GM21390 (cell line): ENCODE data around the gene PLB1.

Source experiments
- ATAC-seq: cut with Tn5 transposase; IDR thresholded peaks from one replicate; pipeline ENCODE4 v1.9.1; 2021; ENCODE audit not compliant: unreplicated experiment

PLB1 gene

DNA sequence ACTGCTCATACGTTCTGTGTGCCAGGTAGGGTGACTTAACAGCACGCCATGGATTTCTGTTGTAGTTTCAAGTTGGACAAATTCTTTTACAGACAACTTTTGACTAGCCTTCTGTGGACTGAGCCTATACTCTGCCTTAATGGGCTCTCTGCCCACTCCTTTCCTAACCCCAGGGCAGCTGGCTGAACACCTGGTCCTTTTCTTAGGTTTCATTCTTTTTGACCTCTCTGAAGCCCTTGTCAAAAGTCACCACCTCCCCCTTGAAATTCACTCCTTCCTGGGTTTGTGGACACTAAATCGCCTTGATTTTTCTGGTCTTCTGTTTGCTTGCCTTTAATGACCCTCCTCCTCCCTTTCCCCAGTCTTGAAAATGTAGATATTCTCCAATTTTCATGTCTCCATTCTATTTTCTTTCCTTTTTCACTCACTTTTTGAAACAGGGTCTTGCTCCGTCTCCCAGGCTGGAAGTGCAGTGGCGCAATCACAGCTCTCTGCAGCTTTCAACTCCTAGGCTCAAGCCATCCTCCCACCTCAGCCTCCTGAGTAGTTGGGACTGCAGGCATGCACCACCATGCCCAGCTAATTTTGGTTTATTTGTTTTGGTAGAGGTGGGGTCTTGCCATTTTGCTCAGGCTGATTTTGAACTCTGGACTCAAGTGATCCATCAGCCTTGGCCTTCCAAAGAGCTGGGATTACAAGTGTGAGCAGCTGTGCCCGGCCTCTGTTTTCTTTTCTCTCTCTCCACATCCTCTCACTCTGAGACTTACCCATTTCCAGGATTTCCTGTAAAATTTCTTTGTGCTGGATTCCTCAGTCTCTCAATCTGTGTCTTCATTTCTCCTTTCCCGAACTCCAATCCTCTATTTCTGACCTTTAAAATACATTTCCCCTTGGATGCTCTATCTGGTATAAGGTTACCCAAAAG, 112.9 kb downstream of the PLB1 start:
- ATAC-seq: no peak

DNA sequence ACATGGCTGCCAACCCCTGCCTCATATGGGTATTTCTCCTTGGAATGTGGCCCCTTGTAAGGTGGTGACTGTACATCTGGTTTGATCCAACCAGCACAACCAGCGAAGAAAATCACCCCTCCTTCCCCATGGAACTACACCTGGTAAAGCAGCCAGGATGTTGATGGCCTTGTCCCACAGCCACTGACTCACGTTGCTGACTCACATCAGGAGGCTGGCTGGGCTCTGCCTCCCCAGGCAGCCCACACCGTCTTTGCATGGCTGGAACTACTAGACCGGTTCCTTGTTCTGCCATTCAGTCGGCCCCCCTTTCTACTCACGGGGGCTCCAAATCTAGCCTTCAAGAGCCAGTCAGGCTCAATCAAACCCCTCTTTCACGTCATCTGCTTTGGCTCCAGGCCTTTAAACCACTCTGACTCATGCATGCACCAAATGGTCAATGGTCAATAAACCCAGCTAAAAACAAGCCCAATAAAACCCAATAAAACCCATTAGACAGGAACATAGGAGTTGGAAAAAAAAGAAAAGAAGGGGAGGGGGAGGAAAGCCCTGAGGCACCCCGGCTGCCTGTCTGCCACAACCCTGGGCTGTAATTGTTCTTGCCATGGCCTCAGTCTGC, 114.8 kb downstream of the PLB1 start:
- no peak for ATAC-seq

DNA sequence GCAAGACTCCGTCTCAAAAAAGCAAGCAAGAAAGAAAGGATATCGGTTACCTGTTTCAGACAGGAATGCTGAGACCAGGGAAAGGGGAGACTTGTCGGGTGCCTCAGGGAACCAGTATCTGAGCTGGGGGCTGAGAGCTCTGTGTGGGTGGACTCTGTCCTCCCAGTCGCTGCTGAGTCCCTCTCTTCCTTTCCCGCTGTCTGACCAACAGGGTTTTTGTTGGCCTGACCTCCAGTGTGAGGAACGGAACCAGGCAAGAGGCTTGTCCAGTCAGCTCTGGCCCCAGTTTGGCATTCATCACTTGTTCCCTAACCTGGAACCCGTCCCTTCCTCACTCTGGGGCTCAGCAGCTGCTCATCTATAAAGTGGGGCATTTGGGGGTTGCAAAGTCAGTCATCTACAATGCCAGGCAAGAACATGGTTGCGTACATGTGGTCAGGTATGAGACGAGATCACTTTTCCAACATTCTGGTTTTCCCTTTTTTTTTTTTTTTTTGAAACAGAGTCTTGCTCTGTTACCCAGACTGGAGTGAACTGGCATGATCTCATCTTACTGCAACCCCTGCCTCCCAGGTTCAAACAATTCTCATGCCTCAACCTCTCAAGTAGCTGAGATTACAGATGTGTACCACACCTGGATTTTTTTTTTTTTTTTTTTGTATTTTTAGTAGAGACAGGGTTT, 116.4 kb downstream of the PLB1 start:
- ATAC-seq: no peak

DNA sequence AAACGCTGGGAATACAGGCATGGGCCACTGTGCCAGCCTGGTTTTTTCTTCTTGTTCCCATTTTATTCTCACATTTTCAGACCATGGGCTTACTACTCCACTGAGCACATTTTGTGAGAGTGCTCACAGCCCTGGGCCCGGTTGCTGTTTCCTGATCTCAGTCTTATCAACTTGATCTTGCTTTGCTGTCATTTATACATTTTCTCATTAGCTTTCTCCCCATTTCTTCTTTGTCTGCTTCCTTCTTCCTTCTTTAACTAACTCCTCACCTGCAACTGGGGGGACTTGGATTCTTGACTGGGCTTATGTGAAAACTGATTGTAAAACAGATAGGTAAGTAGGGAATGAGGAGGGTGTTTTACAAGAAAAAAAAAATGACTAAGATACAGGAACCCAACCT, 117.3 kb downstream of the PLB1 start:
- ATAC-seq: no peak

DNA sequence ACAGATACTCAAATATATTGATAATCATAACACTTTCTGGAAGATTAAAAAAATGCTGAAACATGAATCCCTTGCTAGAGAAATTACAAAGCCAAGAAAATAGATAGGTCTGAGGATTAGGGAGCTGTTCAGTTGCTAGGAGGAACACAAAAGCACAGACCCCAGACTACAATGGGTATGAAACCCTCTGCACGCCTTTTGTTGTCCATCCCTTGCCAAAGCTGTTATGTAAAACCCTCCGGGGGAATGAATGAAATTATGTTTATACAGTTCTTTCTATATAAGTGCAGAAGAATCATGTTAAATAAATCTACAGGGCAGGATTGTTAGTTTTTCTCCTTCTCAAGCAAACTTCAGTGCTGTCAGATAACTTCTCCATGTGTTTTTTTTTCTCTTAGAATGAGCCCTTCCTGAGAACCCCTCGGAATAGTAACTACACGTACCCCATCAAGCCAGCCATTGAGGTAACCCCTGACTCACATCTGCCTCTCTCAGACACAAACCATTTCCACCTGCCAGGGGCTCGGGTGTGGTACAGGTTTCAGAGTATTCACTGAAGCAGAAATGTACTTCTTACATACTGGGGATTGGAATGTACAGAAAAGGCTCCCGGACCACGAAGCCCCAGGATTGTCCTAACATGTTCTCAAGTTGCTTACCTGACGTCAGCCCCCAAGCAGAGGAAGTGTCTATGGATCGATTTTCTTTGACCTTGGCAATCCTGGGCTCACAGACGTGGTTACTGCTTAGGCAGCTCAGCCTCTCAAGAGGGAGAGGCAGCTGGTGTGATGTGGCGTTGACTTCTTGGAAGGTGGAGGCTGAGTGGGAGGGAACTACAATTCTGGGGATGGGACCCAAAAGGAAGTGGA, 118.0 kb downstream of the PLB1 start:
- ATAC-seq: no peak

DNA sequence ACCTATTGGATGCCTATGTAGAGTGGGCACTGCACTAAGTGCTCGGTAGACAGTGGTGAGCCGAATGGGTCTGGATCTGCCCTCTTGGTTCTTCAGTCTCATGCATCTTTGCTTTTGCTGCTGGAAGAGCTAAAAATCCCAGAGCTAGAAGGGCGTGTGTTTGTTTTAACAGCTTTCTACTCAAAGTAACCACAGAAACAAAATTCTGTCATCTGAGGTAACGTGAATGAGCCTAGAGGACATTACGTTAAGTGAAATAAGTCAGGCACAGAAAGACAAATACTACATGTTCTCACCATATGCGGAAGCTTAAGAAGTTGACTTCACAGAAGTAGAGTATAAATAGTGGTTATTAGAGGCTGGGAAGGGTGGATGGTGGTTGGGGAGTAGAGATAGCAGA, 119.8 kb downstream of the PLB1 start:
- ATAC-seq: no peak

DNA sequence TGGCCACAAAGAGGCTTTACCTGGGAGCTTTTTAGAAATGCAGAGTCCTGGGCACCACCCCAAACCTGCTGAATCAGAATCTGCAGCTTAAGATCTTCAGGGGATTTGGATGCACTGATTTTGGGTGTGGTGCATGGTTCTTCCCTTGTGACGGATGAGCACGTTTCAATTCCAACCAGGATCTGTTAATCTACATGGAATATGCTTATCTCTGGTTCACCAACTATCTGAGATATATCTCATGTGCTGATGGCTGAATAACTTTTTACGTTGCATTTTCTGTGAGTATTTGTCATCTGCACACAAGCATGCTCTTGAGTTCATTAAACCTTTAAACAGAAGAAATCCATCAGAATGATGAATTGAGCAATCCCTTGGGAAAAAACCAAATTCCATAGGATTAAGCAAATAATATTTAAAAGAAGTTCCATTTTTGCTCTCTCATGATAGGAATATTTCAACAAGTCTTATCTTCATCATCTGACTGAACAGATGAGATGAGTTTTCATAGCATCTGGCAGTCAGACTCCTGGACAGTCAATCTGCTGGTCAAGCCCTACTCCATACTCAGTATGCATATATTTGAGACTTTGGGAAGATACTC, 120.6 kb downstream of the PLB1 start:
- no peak for ATAC-seq

DNA sequence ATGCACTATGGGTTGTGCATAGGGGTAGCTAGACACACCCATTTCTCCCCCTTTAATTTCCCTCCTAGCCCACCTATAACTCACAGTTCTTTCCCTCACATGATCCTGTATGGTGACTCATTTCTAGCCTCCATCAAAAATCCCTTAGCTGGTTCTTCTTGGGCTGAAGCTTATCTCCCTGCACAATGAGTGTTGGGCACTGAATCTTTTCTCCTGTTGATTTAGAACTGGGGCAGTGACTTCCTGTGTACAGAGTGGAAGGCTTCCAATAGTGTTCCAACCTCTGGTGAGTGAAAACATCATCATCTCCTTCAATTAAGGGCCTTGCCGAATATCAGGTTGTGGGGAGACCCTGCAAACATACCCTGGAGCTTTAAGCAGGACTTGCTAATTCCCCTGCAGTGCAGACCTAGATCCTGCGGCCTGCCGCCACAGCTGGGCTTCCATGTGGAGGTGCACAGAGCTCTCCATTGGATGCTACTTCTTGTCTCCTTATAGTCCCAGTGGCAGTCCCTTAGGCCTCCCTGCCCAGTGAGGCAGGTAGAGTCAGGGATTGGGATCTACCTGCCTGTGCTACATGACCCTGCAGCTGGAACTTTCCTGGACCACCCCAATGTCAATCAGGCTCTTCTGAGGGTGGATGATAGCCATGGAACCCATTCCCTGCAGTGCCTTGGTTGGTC, 121.8 kb downstream of the PLB1 start:
- no peak for ATAC-seq

DNA sequence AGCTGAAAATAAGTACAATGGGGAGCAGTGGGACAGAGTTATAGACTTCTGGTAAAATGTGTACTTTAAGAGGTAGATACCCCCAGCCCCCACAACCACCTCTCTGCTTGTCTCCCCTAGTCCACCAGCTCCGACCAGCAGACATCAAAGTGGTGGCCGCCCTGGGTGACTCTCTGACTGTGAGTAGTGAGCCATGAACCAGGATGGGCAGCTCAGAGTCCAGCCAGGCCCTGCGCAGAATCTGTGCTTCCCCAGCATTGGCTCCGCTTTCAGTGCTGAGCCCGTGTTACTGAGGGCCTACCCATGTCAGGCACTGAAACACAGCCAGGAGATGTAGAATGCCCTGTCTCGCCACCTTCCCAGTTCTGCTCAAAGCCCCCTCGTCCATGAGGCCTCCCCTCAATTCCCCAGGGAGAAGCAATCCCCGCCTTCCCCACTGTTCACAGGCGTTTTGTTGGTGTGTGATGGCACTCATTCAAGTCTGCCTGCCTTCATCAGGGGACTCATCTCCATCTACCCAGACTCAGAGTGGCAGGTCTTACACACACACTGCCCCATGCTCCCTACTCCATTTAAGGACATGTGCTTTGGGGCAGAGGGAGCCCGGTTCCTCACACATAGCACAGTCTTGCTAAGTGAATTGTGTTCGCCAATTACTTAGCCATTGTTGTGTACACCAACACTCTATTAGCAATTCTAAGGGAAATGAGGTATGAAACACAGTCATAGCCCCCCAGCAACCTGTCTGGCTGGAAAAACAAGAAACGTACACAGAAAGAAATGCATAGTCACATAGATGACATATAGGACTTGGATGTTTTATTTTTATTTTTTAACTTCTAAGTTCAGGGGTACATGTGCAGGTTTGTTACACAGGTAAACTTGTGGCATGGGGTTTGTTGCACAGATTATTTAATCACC, 122.6 kb downstream of the PLB1 start:
- no peak for ATAC-seq

DNA sequence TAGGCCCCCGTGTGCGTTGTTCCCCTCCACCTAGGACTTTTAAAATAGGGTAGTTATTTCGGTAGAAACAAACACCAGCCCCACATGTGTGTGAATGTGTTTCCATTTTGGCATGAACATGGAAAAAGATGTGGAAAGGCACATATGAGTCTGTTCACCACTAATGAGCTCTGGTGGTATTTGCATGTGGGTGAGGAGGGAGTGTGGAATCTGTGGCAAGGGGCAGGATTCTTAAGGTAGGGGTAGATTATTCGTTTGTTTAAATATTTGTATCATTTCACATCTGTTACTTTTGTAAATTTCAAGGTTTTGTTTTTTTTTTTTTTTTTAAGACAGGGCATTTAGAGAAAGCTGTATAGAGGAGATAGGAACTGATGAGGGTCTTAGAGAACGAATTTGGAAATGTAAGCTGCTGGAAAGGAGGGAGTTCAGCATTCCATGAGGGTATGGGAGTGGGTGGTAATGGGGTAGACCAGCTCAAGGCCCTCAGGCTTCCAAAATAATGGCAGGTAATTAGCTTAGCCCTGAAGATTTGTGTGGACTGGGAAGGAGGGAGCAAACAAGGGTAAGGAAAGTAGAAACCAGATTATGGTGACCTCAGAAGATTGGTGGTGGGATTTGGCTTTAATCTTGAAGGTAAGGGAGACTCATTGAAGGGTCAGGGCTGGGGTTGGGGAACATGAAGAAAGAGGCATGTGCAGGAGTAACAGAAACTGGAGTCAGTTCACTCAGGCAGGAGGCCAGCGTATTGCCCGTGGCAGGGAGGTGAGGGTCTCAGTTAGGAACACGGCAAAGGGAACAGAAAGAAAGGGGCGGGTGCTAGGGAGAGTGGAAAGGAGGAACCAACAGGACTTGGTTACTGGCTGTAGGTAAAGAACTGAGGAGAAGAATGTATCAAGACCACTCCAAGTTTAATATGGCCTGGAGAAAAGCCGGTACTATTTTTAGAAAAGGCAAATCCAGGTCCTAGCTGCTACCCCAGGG, 123.6 kb downstream of the PLB1 start:
- ATAC-seq: no peak

DNA sequence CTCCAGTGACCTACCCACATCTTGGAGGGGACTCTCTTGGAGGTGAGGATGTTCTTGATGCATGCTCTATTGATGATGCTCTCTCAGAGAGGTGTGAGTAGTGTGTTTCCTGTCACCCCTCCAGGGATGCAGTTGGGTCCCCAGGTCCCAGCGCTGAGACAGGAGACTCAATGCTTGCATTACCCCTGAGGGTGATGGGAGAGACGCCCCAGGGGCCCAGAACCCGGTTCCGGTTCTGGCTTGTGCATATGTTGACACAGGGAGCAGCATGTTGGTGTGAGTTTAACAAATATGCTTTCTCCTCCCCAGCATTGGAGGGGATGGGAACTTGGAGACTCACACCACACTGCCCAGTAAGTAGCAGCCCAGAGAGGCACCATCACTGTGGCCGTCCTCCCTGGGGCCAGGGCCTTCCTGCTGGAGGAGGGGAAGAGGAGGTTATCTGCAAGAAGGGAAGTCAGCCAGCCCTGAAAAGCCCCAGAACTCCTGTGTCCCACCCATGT, 124.5 kb downstream of the PLB1 start:
- no peak for ATAC-seq

DNA sequence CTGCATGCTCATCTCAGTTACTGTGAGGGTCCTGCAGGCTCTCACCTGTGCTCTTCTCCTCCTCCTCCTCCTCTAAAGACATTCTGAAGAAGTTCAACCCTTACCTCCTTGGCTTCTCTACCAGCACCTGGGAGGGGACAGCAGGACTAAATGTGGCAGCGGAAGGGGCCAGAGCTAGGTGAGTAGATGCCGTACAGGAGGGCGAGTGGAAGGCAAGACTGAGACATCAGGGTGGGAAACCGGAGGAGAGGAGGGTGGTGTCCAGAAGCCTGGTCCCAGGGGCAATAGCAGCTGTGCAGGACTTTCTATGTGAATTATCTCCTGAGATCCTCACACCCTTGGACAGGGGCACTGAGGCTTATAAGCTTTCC, 124.9 kb downstream of the PLB1 start:
- ATAC-seq: no peak

DNA sequence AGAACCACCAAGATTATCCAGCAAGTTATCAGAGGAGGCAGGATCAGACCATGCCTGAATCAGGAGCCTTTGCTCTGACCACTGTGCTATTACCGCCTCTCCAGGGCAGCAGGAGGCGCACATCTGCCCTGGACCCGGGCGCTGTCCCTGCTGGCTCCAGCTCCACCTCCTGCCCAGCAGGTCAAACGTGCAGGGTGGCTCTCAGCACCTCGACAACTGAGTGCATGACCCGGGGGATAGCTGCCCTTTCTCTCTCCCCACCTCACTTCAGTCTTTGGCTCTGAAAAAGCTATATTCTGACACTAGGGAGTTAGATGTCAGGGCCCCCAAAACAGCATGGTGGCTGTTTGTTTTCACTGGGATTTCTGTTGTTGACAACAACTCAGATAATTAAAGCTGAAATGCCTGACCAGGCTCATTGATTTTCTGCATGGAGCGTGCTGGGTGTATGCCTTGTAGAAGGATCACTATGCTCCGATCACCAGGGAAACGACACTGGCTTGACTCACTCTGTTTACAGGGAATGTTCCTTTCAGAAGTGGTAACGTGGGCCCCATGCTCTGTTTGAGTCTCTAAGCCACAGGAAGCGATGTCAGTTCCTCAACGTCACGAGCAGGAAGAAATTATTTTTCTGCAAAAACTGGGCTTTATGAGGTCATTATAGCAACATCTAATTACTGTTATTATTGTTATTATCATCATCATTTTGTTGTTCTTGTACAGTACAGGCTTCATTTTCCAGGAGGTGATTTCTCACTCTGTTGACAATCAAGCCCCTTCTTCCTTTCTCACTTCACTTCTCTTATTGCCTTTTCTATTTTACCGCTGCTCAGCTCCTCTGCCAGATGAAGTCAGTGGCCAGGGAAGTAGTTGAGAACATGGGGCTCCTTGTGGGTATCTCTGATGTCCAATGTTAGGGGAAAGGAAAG, 125.6 kb downstream of the PLB1 start:
- no peak for ATAC-seq

DNA sequence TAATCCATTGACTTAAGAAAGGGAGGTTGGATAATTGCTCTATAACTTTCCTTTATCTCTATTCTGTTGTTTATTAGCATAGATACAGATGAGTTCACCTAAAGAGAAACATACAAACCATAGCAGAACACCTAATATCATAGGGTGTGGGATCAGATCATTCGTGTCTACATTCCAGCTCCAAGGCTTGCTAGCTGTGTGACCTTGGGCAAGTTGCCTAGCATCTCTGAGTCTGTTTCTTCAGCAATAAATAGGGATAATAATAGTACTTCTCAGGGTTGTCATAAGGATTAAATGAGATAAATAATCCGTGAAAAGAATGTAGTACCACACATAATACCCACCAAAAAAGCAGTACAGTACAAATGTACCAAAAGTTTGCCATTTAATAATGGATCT, 126.2 kb downstream of the PLB1 start:
- ATAC-seq: no peak

DNA sequence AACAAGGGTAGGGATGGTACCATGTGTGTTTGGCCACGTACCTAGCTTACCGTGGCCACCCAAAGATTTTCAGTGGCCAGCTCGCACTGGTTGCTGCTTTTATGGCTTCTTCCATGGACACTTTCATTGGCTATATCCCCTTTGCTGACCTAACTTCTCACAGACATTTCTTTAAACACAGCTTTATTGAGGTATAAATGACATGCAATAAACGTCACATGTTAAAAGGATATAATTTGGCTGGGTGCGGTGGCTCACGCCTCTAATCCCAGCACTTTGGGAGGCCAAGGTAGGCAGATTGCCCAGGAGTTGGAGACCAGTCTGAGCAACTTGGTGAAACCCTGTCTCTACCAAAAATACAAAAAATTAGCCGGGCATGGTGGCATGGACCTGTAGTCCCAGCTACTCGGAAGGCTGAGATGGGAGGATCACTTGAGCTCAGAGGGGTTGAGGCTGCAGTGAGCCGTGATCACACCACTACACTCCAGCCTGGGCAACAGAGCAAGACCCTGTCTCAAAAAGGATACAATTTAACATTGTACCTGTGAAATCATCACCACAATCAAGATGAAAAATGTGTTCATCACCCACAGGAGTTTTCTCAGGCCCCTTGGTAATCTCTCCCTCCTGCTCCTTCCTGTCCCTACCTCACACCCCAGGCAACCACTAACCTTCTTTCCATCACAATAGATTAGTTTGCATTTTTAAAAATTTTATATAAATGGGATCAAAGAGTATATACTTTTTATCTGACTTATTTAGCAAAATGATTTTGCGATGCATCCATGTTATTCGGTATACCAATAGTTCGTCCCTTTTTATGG, 127.9 kb downstream of the PLB1 start:
- no peak for ATAC-seq

DNA sequence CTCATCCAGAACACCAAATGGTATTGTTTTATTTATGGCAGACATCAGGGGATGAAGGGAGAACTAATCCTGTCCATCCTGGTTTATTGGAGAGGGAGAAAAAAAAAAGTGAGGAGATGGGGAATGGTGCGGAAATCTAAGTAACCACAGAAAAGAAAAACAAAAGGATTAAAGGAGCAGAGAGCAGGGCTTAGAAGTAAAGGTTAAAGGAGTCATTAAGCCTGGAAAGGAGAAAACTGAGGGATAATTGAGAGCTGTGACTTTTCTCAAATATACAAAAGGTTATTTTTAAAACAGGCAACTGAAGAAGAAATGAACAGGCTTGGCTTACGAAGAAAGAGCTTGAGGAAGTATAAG, 128.6 kb downstream of the PLB1 start:
- no peak for ATAC-seq
